HT1080 (cell line): Measurements from ENCODE around the gene PHEX. TPM values are rescaled to one million over a fixed set of nuclear protein-coding genes. Genes with fewer than 3 reads are reported as not detected.
"Not testable (repeated sequence)": the region's sequence is repeated elsewhere in the genome, so short reads cannot be mapped to it uniquely, and the experiment has no call there.

Source experiments
- DNase-seq: peaks from one replicate; pipeline ENCODE4 v3.0.0-alpha.2; 2015; ENCODE audit warnings: low read depth
- total RNA-seq: library from RNA; depleted of rRNA; stranded (reverse); fragments of >200 nt; shearing (Covaris generic); gene quantifications from 2 replicates; pipeline ENCODE4 v1.2.3, GENCODE V29; 2014; rRNA removed

Gene PHEX
- total RNA-seq, 1 experiment from 2014 or later: 0.59 TPM

GRCh38 chrX:22220941-22221340 lies 188.8 kb downstream of the PHEX start:
- DNase-seq: peak; percentile 84

GRCh38 chrX:22234380-22234779 lies 202.3 kb downstream of the PHEX start:
- no peak for DNase-seq

GRCh38 chrX:22237479-22237878 lies 205.4 kb downstream of the PHEX start:
- DNase-seq: no peak

GRCh38 chrX:22246620-22247019 lies 214.5 kb downstream of the PHEX start:
- no peak for DNase-seq

- no peak for DNase-seq
Measured at GRCh38 chrX:22247169-22247568, 215.0 kb downstream of the PHEX start.

GRCh38 chrX:22248401-22248800 lies 216.3 kb downstream of the PHEX start:
- no peak for DNase-seq

GRCh38 chrX:22249371-22249770 lies 217.2 kb downstream of the PHEX start:
- peak; percentile 3 for DNase-seq

GRCh38 chrX:22268706-22269105 lies 236.6 kb downstream of the PHEX start:
- no peak for DNase-seq

- DNase-seq: no peak
Measured at GRCh38 chrX:22272613-22273012, 240.5 kb downstream of the PHEX start, which contains the start of gene CBLL2. Gene CBLL2, plus strand, starts transcription at chrX:22272913. Its CDS starts 79 bp downstream, at chrX:22272992.

- DNase-seq: no peak
Measured at GRCh38 chrX:22273714-22274317, 241.7 kb downstream of the PHEX start.

GRCh38 chrX:22276781-22277180 lies 244.7 kb downstream of the PHEX start:
- DNase-seq: peak; percentile 8

- peak; percentile 2 for DNase-seq
Measured at GRCh38 chrX:22278375-22278774, 246.2 kb downstream of the PHEX start.

GRCh38 chrX:22289209-22289608 lies 257.1 kb downstream of the PHEX start:
- DNase-seq: not testable (repeated sequence)

GRCh38 chrX:22296871-22297270 lies 264.7 kb downstream of the PHEX start:
- DNase-seq: no peak

- DNase-seq: peak; percentile 65
Measured at GRCh38 chrX:22300130-22300529, 268.0 kb downstream of the PHEX start.

Other genes with a start within 250 kb of the PHEX start
- 3.5 and 6.6 TPM in 2 replicates for gene MBTPS2, start 192.7 kb upstream of the PHEX start, total RNA-seq
- 1.0 and 1.7 TPM in 2 replicates for gene YY2, start 176.3 kb upstream of the PHEX start, total RNA-seq
- 325 and 334 TPM in 2 replicates for gene SMS, start 91.6 kb upstream of the PHEX start, total RNA-seq
- not detected in 2 replicates for gene CBLL2, start 240.6 kb downstream of the PHEX start, total RNA-seq